Activated B cell treated with CpG ODN at 0.5 μM for 24 hours (primary cell): ENCODE results near the gene MRNIP. TPM values are rescaled to one million over a fixed set of nuclear protein-coding genes. Genes with fewer than 3 reads are reported as not detected.

ENCODE experiments used
- ATAC-seq: fragments of 200-7000 bp; cut with Tn5 transposase; one replicate; pipeline ENCODE4 v1.10.0; 2021; ENCODE audit warnings: low read depth, mild to moderate bottlenecking, moderate library complexity
- CTCF ChIA-PET: fragments of 350-600 bp; sonication (Branson Sonifier 250); formaldehyde crosslinking; loops from one replicate; lab custom pipeline; 2021; ENCODE audit warnings: antibody characterized with exemption; lab: Charles Lee
- POLR2A ChIA-PET: fragments of 350-600 bp; sonication (Branson Sonifier 250); formaldehyde crosslinking; loops from one replicate; lab custom pipeline; 2021; ENCODE audit warnings: antibody characterized with exemption; lab: Charles Lee
- DNase-seq: peaks from one replicate; pipeline ENCODE4 v3.0.0; 2022
- H3K27ac Mint-ChIP-seq: one replicate; pipeline ENCODE4 v1.8.0; 2020; ENCODE audit warnings: mixed read lengths
- H3K27me3 Mint-ChIP-seq: one replicate; pipeline ENCODE4 v1.8.0; 2021; ENCODE audit warnings: mixed read lengths
- H3K36me3 Mint-ChIP-seq: one replicate; pipeline ENCODE4 v1.8.0; 2021; ENCODE audit warnings: low read depth, mixed read lengths
- H3K4me1 Mint-ChIP-seq: one replicate; pipeline ENCODE4 v1.8.0; 2021; ENCODE audit warnings: mixed read lengths
- H3K4me3 Mint-ChIP-seq: one replicate; pipeline ENCODE4 v1.8.0; 2020; ENCODE audit warnings: mild to moderate bottlenecking, mixed read lengths
- H3K9me3 Mint-ChIP-seq: one replicate; pipeline ENCODE4 v1.8.0; 2020; ENCODE audit warnings: mixed read lengths
- intact Hi-C: fragments of 100-400 bp; cut with micrococcal nuclease; formaldehyde crosslinking; loops from one replicate; pipeline ENCODE4 v1.15.1; 2024
- total RNA-seq: library from RNA; stranded (reverse); gene quantifications from 2 replicates; pipeline ENCODE4 v1.2.3, GENCODE V29; 2022
- TF ChIP-seq, protein P1 (sequence below): fragments of 200-600 bp; IDR thresholded peaks from one replicate; pipeline ENCODE4 v1.8.0; 2022; ENCODE audit warnings: antibody characterized with exemption, mild to moderate bottlenecking

The MRNIP gene
- total RNA-seq, 1 donor from 2014 or later = 70.0 TPM

DNA sequence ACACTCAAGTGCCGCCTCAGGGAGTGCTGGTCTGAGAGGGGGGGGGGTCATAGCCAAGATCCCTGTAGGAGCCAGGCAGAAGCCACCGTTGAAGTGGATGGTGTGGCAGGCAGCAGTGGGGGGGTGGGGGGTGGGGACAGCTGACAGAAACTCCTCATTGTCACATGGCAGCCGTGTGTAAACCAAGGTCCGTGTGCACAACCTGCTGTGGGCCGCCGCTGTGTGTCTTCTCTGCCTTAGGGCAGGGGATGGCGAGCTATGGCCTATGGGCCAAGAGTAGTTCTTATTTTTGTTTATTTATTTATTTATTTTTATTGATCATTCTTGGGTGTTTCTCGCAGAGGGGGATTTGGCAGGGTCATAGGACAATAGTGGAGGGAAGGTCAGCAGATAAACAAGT lies 24.5 kb downstream of the MRNIP start:
- no peak overlapping the region for H3K27ac Mint-ChIP-seq
- ChIA-PET POLR2A (interaction anchor here (0.7 kb wide), 1 partner anchor 18 kb away, joined by 8 read pairs; no protein-coding TSS in a partner anchor), CTCF (no interaction called here)
- no peaks in the 10 kb centered on the region for H3K9me3 Mint-ChIP-seq
- peaks cover 82% of the 10 kb centered on the region for H3K36me3 Mint-ChIP-seq
- TF ChIP-seq, protein P1, sequence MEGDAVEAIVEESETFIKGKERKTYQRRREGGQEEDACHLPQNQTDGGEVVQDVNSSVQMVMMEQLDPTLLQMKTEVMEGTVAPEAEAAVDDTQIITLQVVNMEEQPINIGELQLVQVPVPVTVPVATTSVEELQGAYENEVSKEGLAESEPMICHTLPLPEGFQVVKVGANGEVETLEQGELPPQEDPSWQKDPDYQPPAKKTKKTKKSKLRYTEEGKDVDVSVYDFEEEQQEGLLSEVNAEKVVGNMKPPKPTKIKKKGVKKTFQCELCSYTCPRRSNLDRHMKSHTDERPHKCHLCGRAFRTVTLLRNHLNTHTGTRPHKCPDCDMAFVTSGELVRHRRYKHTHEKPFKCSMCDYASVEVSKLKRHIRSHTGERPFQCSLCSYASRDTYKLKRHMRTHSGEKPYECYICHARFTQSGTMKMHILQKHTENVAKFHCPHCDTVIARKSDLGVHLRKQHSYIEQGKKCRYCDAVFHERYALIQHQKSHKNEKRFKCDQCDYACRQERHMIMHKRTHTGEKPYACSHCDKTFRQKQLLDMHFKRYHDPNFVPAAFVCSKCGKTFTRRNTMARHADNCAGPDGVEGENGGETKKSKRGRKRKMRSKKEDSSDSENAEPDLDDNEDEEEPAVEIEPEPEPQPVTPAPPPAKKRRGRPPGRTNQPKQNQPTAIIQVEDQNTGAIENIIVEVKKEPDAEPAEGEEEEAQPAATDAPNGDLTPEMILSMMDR = no peak
- DNase-seq = no peak
- H3K4me3 Mint-ChIP-seq = no peak overlapping the region
- peaks cover 15% of the 10 kb centered on the region for H3K4me1 Mint-ChIP-seq
- ATAC-seq = no peak
- H3K27me3 Mint-ChIP-seq = no peaks in the 10 kb centered on the region
- intact Hi-C loops = no loop called here

DNA sequence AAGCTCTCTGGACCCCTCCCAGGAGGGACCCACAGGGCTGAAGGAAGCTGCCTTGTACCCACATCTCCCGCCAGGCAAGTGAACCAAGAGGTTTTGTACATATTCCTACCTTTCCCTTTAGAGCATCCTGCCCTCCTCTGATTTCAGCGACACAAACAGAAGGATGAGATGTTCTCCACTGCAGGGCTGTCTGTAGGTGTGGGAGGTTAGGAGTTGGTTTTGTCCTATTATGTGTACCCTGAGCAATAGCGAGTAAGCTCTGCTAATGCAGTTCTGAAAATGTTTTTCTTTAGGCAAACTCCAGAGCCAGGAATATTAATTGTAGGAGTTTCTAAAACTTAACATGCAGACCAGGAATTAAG lies 24.9 kb downstream of the MRNIP start:
- intact Hi-C loops = no loop called here
- TF ChIP-seq, protein P1 = no peak
- no peak for DNase-seq
- H3K4me3 Mint-ChIP-seq = no peak overlapping the region
- no peaks in the 10 kb centered on the region for H3K9me3 Mint-ChIP-seq
- H3K27me3 Mint-ChIP-seq = no peaks in the 10 kb centered on the region
- CTCF ChIA-PET = no interaction called here
- no peak for ATAC-seq
- POLR2A ChIA-PET = interaction anchor here (0.7 kb wide), 1 partner anchor 18 kb away, joined by 8 read pairs; no protein-coding TSS in a partner anchor
- peaks cover 19% of the 10 kb centered on the region for H3K4me1 Mint-ChIP-seq
- H3K36me3 Mint-ChIP-seq = peaks cover 85% of the 10 kb centered on the region
- peak overlapping the region; percentile 18 for H3K27ac Mint-ChIP-seq

GRCh38 chr5:179833056-179833708 lies 25.4 kb downstream of the MRNIP start:
- peaks cover 85% of the 10 kb centered on the region for H3K36me3 Mint-ChIP-seq
- ATAC-seq (no peak), DNase-seq (no peak)
- peaks cover 19% of the 10 kb centered on the region for H3K4me1 Mint-ChIP-seq
- H3K4me3 Mint-ChIP-seq = no peak overlapping the region
- no peaks in the 10 kb centered on the region for H3K27me3 Mint-ChIP-seq
- intact Hi-C loops = no loop called here
- CTCF ChIA-PET = no interaction called here
- POLR2A ChIA-PET = interaction anchor here (0.7 to 1.0 kb wide), 2 partner anchors 13 to 19 kb away, joined by 8 to 10 read pairs; no protein-coding TSS in a partner anchor
- peak overlapping the region; percentile 18 for H3K27ac Mint-ChIP-seq
- TF ChIP-seq, protein P1 = no peak
- H3K9me3 Mint-ChIP-seq = no peaks in the 10 kb centered on the region

DNA sequence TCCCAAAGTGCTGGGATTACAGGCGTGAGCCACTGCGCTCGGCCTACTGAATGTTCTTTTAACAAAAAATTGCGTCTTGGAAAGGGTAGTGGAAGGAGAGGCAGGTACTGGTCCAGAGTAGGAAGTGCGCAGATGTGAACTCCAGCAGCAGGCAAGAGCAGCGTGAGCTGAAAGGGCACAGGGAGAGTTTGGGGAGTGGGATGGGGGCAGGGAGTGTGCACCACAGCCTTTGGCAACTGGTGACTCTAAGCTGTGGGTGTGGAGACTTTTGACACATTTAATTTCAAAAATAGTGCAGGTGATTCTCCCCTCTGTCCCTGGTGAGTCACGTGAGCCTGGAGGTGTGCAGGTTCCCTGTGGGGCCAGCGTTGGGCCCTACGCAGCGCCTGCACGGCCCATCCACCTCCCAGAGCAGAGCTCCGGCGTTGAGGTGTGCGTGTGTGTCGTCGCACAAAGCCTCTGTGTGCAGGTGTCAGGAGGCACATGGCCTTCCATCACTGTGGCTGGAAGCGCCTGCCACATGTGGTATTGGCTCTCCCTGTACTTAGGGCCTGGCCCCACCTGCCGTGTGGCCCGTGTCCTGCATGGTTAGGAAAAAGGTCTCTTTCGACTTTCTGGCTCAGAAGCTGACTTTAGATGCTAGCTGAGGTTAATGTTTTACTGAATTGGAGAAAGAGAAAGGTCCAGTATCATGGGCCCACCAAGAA lies 26.4 kb downstream of the MRNIP start:
- Mint-ChIP-seq H3K4me3 (no peak overlapping the region), H3K36me3 (peaks cover 84% of the 10 kb centered on the region), H3K27ac (no peak overlapping the region), H3K4me1 (peaks cover 28% of the 10 kb centered on the region), H3K27me3 (no peaks in the 10 kb centered on the region), H3K9me3 (no peaks in the 10 kb centered on the region)
- no peak for DNase-seq
- no peak for ATAC-seq
- intact Hi-C loops = no loop called here
- ChIA-PET CTCF (interaction anchor here (0.8 kb wide), 1 partner anchor 19 kb away, joined by 3 read pairs; no protein-coding TSS in a partner anchor), POLR2A (interaction anchor here (0.6 to 1.0 kb wide), 2 partner anchors 12 to 13 kb away, joined by 8 to 10 read pairs; no protein-coding TSS in a partner anchor)
- TF ChIP-seq, protein P1 = no peak
